C4-2B (cell line): ENCODE results near the gene STAC2.

Source experiments
- H3K27ac ChIP-seq: fragments of 450-650 bp; 2 replicates; pipeline ENCODE4 v1.5.1; 2017
- ZFX ChIP-seq: fragments of 450-650 bp; IDR thresholded peaks from 2 replicates; pipeline ENCODE4 v1.6.1; 2017
- TF ChIP-seq, protein P1 (sequence below): fragments of 450-650 bp; conservative IDR thresholded peaks from 2 replicates; pipeline ENCODE4 v1.5.1; 2017; ENCODE audit warnings: mild to moderate bottlenecking

The STAC2 gene

DNA sequence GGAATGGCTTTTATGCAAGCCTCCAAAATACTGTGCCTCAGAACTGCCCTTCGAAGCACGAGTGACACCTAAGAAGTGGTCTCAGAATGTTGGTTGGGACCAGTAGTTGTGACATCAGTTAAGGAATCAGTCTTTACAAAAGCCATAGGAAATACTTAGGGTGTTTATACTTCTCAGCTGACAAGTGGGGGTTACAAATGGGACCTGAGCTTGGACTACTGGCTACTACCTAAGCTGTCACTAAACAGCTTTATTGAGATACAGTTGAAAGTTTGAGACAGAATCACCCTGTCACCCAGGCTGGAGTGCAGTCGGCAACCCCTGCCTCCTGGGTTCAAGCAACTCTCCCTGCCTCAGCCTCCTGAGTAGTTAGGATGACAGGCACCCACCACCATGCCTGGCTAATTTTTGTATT lies 20.6 kb downstream of the STAC2 start:
- H3K27ac ChIP-seq: no peak overlapping the region
- TF ChIP-seq ZFX: no peak
- TF ChIP-seq, protein P1, sequence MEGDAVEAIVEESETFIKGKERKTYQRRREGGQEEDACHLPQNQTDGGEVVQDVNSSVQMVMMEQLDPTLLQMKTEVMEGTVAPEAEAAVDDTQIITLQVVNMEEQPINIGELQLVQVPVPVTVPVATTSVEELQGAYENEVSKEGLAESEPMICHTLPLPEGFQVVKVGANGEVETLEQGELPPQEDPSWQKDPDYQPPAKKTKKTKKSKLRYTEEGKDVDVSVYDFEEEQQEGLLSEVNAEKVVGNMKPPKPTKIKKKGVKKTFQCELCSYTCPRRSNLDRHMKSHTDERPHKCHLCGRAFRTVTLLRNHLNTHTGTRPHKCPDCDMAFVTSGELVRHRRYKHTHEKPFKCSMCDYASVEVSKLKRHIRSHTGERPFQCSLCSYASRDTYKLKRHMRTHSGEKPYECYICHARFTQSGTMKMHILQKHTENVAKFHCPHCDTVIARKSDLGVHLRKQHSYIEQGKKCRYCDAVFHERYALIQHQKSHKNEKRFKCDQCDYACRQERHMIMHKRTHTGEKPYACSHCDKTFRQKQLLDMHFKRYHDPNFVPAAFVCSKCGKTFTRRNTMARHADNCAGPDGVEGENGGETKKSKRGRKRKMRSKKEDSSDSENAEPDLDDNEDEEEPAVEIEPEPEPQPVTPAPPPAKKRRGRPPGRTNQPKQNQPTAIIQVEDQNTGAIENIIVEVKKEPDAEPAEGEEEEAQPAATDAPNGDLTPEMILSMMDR: no peak

DNA sequence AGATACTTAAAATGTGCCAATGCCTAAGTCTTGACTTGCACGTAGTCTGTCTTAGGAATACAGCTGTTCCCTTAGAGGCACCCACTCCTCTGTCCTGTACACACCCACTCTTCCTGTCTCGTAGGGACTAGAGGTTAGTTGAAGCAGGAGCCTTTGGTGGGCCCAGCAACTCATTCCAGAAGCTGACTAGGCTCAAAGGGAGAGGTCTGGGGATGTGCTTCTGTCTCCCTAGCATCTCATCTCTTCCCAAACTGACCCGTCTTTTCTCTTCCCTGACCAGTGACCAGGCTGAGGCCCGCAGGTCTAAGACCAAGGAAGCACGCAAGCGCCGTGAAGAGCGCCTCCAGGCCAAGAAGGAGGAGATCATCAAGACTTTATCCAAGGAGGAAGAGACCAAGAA lies 21.5 kb downstream of the STAC2 start:
- no peak overlapping the region for H3K27ac ChIP-seq
- TF ChIP-seq, protein P1: no peak
- no peak for TF ChIP-seq ZFX

DNA sequence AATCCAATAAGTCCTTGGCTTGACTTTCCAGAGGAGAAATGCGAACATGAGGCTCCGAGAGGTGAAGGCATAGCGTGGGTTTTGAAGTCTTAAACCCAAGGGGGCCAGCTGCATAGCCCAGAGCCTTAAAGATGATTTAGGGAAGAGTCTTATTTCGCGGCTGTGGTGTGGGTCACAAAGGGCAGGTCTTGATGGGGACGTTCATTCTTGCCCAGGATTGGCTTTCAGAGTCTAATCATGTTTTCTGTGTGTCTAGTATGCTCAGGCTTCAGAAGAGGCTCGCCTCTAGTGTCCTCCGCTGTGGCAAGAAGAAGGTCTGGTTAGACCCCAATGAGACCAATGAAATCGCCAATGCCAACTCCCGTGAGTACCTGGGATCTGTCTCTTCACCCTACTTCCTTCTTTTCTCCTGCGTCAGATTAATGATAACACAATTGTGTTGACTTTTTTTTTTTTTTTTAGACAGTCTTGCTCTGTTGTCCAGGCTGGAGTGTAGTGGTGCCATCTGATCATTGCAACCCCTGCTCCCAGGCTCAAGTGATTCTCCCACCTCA lies 24.7 kb downstream of the STAC2 start:
- TF ChIP-seq, protein P1: no peak
- TF ChIP-seq ZFX: no peak
- H3K27ac ChIP-seq: peak overlapping the region; percentile 89

DNA sequence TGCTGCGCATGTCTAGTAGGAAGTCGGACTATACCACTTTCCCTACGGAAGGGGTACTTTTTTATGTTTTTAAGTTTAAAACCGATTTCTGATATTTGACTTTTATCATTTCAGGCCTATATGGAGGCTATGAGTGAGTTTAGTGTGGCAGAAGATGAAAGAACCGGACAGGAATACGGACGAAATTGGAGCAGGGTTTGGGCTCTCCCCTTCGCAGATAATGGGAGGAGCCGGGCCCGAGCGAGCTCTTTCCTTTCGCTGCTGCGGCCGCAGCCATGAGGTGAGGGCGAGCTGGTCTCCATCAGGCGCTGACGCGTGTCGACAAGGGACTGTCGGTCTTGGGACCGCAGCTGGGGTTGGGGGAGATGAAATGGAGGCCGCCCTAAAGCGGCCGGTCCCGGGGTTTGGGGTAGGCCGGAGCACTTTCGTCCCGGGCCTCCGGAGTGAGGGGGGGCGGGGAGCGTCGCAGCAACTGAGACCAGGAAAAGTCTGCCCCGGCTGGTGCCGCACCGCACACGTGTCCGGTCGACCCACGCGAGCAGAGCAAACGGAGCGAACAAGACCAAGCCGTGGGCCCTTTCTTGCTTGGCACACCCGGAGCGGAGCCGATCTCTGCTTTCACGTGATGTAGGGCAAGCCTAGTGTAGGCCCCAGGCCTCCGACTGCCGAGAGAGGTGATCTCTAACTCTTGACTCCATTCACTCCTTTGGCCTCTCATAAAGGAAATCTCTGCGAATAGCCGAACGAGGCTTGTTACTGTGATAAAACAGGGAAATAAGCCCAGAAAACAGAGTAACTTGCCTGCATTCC lies 25.5 kb downstream of the STAC2 start, which contains the start of gene RPL19:
RPL19 (plus strand) TSS at position 214 of the 810 bp plus-strand sequence; CDS start at position 276, 62 bp downstream.
- peak; percentile 95 for TF ChIP-seq ZFX
- TF ChIP-seq, protein P1: no peak
- H3K27ac ChIP-seq: peak within 1 kb of the TSS; percentile 89

DNA sequence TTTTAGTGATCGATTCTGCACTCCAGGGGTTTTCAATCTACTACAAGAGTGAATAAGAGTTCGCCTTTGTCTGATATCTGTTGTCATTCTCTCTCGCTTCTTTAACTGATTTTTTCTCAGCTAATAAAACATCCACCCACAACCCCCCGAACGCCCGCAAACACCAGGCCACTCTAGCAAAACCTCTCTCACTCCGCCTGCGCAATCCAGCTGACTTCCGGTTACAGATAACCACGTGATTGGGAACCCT lies 26.0 kb downstream of the STAC2 start:
- H3K27ac ChIP-seq: peak overlapping the region; percentile 89
- TF ChIP-seq, protein P1: no peak
- no peak for TF ChIP-seq ZFX

DNA sequence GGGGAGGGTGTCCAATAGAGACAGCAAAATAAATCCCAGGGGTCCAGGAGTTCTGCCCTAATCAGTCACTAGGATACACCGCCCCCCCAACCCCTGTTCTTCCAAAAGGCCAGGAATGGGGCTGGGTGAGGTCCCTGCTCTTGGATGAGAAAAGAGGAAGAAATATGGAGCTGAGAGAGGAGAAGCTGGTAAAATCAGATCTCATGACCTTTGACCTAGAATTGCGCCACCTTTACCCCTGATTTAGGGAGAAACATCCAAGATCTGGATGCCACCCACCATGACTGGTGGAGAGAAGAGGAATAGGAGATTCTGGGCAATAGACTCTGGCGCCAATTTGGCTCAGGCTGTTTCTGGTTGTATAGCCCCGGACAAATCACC lies 27.6 kb downstream of the STAC2 start:
- TF ChIP-seq, protein P1: no peak
- no peak for TF ChIP-seq ZFX
- peak overlapping the region; percentile 75 for H3K27ac ChIP-seq

DNA sequence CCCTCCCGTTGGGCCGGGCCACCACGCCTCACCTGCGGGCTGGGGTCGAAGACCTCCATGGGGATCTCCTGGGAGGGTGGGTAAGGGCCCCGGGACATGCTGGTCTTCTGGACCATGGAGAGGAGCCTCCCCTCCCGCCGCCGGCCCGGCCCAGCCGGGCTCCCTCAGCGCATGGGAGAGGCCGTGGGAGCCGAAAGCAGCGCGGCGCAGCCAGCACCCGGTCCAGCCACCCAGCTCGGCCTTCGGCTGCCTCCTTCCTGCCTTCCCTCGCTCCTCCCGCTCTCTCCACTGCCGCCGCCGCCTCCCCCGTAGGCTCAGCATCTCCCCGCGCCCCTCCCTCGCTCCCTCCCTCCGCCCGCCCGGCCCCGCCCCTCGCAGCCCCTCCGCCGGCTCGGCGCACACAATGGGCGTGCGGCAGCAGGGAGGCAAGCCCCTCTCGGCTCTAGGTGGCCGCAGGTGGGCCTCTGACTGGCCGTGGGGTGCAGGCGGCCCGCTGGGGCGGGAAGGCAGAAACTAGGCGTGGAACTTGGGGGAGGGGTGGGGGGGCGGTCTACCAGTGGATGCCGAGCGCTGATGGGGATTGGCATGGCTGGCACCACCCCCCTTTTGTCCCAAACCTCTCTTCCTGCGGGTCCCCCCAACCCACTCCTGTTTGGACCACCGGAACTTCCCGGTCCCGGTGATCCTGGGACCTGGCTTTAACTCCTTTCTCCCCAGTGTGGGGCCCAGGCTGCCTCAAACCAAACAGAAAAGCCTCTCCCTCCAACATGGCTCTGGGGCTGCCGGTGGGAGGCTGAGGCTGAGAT lies 28.2 kb downstream of the STAC2 start, which contains the start of gene CACNB1:
CACNB1 (minus strand) TSS at position 290 of the 806 bp plus-strand sequence; CDS start at position 116, 174 bp downstream.
- H3K27ac ChIP-seq: peak within 1 kb of the TSS; percentile 75

More for the DNA sequence above, 28.2 kb downstream of the STAC2 start, which contains the start of gene CACNB1:
- no peak for TF ChIP-seq ZFX
- TF ChIP-seq, protein P1: no peak
